Activated B cell treated with CpG ODN at 0.5 μM for 24 hours (primary cell): ENCODE data around the gene PCLO. TPM values are rescaled to one million over a fixed set of nuclear protein-coding genes. Genes with fewer than 3 reads are reported as not detected.

Experiments used
- ATAC-seq: fragments of 200-7000 bp; cut with Tn5 transposase; one replicate; pipeline ENCODE4 v1.10.0; 2021; ENCODE audit warnings: low read depth, mild to moderate bottlenecking, moderate library complexity
- CTCF ChIA-PET: fragments of 350-600 bp; sonication (Branson Sonifier 250); formaldehyde crosslinking; loops from one replicate; lab custom pipeline; 2021; ENCODE audit warnings: antibody characterized with exemption; lab: Charles Lee
- POLR2A ChIA-PET: fragments of 350-600 bp; sonication (Branson Sonifier 250); formaldehyde crosslinking; loops from one replicate; lab custom pipeline; 2021; ENCODE audit warnings: antibody characterized with exemption; lab: Charles Lee
- DNase-seq: peaks from one replicate; pipeline ENCODE4 v3.0.0; 2022
- H3K27ac Mint-ChIP-seq: one replicate; pipeline ENCODE4 v1.8.0; 2020; ENCODE audit warnings: mixed read lengths
- H3K27me3 Mint-ChIP-seq: one replicate; pipeline ENCODE4 v1.8.0; 2021; ENCODE audit warnings: mixed read lengths
- H3K36me3 Mint-ChIP-seq: one replicate; pipeline ENCODE4 v1.8.0; 2021; ENCODE audit warnings: low read depth, mixed read lengths
- H3K4me1 Mint-ChIP-seq: one replicate; pipeline ENCODE4 v1.8.0; 2021; ENCODE audit warnings: mixed read lengths
- H3K4me3 Mint-ChIP-seq: one replicate; pipeline ENCODE4 v1.8.0; 2020; ENCODE audit warnings: mild to moderate bottlenecking, mixed read lengths
- H3K9me3 Mint-ChIP-seq: one replicate; pipeline ENCODE4 v1.8.0; 2020; ENCODE audit warnings: mixed read lengths
- intact Hi-C: fragments of 100-400 bp; cut with micrococcal nuclease; formaldehyde crosslinking; loops from one replicate; pipeline ENCODE4 v1.15.1; 2024
- total RNA-seq: library from RNA; stranded (reverse); gene quantifications from 2 replicates; pipeline ENCODE4 v1.2.3, GENCODE V29; 2022
- TF ChIP-seq, protein P1 (sequence below): fragments of 200-600 bp; IDR thresholded peaks from one replicate; pipeline ENCODE4 v1.8.0; 2022; ENCODE audit warnings: antibody characterized with exemption, mild to moderate bottlenecking

The PCLO gene
- total RNA-seq, 1 donor from 2014 or later, result 0.07 TPM

DNA sequence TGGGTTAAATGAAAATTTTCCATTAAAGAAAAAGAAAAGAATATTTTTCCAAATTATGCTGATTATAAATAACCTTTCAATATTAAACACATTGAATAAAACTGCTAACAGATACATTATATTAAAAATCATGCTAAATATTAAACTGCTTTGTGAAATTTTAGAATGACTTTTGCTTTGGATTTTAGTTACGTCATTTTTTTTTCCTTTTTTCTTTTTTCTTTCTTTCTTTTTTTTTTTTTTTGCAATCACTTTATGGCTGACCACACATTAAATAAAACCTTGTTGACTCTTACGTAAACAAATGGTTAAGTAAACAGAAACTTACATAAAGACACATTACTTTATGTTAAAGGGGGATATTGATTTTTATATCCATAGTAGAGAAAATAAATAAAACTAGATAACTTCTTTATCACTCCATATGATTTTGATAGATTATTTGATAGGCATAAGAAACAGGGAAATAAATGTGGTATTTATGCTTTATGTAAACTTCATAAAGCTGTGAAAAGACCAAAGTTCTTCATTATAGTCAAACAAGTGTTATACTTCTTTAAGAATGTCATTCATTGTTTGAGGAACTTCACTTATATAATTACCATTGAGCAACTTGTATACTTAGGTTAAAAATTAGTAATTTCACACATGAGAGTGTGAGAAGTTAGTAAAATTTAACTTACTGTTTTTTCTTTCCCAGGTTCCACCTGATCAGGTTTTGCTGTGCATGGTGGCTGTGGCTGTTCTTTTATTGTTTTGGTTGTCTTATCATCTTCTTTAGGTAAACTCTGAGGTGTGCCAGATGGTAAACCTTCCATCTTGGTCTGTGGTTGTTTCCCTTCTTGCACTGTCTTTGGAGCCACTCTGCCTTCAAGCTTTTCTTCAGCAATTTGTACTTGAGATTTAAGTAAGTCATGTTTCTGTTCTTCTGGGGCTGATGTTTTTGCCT lies 197.3 kb downstream of the PCLO start:
- Mint-ChIP-seq H3K9me3 (peaks cover 2% of the 10 kb centered on the region), H3K36me3 (no peaks in the 10 kb centered on the region), H3K27ac (no peak overlapping the region), H3K4me3 (no peak overlapping the region), H3K27me3 (no peaks in the 10 kb centered on the region), H3K4me1 (no peaks in the 10 kb centered on the region)
- TF ChIP-seq, protein P1, sequence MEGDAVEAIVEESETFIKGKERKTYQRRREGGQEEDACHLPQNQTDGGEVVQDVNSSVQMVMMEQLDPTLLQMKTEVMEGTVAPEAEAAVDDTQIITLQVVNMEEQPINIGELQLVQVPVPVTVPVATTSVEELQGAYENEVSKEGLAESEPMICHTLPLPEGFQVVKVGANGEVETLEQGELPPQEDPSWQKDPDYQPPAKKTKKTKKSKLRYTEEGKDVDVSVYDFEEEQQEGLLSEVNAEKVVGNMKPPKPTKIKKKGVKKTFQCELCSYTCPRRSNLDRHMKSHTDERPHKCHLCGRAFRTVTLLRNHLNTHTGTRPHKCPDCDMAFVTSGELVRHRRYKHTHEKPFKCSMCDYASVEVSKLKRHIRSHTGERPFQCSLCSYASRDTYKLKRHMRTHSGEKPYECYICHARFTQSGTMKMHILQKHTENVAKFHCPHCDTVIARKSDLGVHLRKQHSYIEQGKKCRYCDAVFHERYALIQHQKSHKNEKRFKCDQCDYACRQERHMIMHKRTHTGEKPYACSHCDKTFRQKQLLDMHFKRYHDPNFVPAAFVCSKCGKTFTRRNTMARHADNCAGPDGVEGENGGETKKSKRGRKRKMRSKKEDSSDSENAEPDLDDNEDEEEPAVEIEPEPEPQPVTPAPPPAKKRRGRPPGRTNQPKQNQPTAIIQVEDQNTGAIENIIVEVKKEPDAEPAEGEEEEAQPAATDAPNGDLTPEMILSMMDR, result no peak
- DNase-seq (no peak), ATAC-seq (no peak)
- ChIA-PET POLR2A (no interaction called here), CTCF (no interaction called here)
- intact Hi-C loops, result no loop called here

- POLR2A ChIA-PET, result no interaction called here
- intact Hi-C loops, result no loop called here
- no peak for ATAC-seq
- DNase-seq, result no peak
- H3K4me3 Mint-ChIP-seq, result no peak overlapping the region
- H3K36me3 Mint-ChIP-seq, result no peaks in the 10 kb centered on the region
- H3K4me1 Mint-ChIP-seq, result no peaks in the 10 kb centered on the region
- H3K27ac Mint-ChIP-seq, result no peak overlapping the region
- CTCF ChIA-PET, result no interaction called here
- TF ChIP-seq, protein P1, result no peak
- no peaks in the 10 kb centered on the region for H3K27me3 Mint-ChIP-seq
- peaks cover 2% of the 10 kb centered on the region for H3K9me3 Mint-ChIP-seq
Observed at GRCh38 chr7:82964150-82964882, 198.4 kb downstream of the PCLO start.

DNA sequence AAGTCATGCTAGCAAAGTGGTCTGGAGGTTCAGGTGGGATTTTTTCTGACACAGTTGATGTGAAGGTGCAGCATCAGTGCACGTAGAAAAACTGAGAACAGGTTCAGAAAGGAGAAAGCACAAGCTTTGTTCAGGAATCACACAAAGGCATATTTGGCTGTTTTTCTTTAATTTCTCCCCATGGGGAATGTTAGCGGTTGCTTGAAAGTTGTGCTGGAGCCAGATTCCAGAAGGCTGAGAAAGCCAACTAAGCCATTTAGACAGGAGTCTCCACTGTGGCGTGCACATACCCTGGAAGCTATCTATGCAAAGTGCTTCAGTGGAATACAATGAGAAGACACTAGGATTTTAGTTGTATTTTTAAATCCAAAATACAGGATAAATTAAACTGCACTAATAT lies 201.4 kb downstream of the PCLO start:
- no peak overlapping the region for H3K4me3 Mint-ChIP-seq
- H3K36me3 Mint-ChIP-seq, result no peaks in the 10 kb centered on the region
- DNase-seq (no peak), ATAC-seq (no peak)
- CTCF ChIA-PET, result no interaction called here
- intact Hi-C loops, result no loop called here
- no peak overlapping the region for H3K27ac Mint-ChIP-seq
- no peaks in the 10 kb centered on the region for H3K4me1 Mint-ChIP-seq
- H3K9me3 Mint-ChIP-seq, result peaks cover 2% of the 10 kb centered on the region
- H3K27me3 Mint-ChIP-seq, result no peaks in the 10 kb centered on the region
- POLR2A ChIA-PET, result no interaction called here
- TF ChIP-seq, protein P1, result no peak

DNA sequence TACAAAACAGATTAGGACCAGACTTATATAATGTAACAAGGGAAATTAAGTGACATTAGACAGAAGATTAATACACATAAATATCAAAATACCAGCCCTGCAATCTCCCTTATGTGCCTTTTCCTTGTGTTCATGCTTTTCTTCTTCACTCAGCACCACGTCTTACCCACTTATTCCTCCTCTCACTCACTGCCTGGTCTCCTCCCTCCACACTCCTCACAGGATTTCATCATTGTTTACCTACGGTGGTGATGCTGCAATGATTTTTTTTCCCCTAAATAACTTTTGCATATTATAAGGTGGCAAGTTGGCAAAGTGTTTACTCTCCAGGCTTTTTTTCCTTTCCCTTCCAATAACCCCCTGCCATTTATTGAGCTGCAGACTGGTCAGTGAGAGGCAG lies 203.2 kb downstream of the PCLO start:
- Mint-ChIP-seq H3K9me3 (peaks cover 2% of the 10 kb centered on the region), H3K36me3 (no peaks in the 10 kb centered on the region), H3K4me1 (no peaks in the 10 kb centered on the region), H3K4me3 (no peak overlapping the region), H3K27me3 (no peaks in the 10 kb centered on the region), H3K27ac (no peak overlapping the region)
- ChIA-PET POLR2A (no interaction called here), CTCF (no interaction called here)
- intact Hi-C loops, result no loop called here
- TF ChIP-seq, protein P1, result no peak
- ATAC-seq, result no peak
- DNase-seq, result no peak

- H3K4me3 Mint-ChIP-seq, result no peak overlapping the region
- H3K36me3 Mint-ChIP-seq, result no peaks in the 10 kb centered on the region
- no peak overlapping the region for H3K27ac Mint-ChIP-seq
- no peaks in the 10 kb centered on the region for H3K4me1 Mint-ChIP-seq
- POLR2A ChIA-PET, result no interaction called here
- intact Hi-C loops, result no loop called here
- ATAC-seq, result no peak
- H3K9me3 Mint-ChIP-seq, result peaks cover 3% of the 10 kb centered on the region
- TF ChIP-seq, protein P1, result no peak
- CTCF ChIA-PET, result no interaction called here
- H3K27me3 Mint-ChIP-seq, result no peaks in the 10 kb centered on the region
- no peak for DNase-seq
Observed at GRCh38 chr7:82957521-82957920, 205.2 kb downstream of the PCLO start.
